Liver (tissue), 9 donors: ENCODE measurements around the gene APOBEC2. TPM values are rescaled to one million over a fixed set of nuclear protein-coding genes. Genes with fewer than 3 reads are reported as not detected.

Source experiments
- DNase-seq: peaks from one replicate; pipeline ENCODE4 v3.0.0-alpha.2; 2017; ENCODE audit warnings: low spot score
- H3K27ac ChIP-seq, 2 donors: one replicate each; pipeline ENCODE4 v1.7.0; 2013; ENCODE audit warnings: inconsistent platforms in 2 of 2, low read length in 2 of 2, control low read depth in 1 of 2, low read depth in 1 of 2, mild to moderate bottlenecking in 1 of 2
- H3K27me3 ChIP-seq, 4 donors: one replicate each; pipeline versions ENCODE4 v1.6.1 to v1.7.0; 2013; ENCODE audit warnings: low read length in 3 of 4, inconsistent platforms in 1 of 4, mild to moderate bottlenecking in 1 of 4, moderate library complexity in 1 of 4; ENCODE audit not compliant: control insufficient read depth in 4 of 4, insufficient read depth in 4 of 4
- H3K36me3 ChIP-seq, 4 donors: one replicate each; pipeline versions ENCODE4 v1.6.1 to v1.7.0; 2013; ENCODE audit warnings: low read length in 3 of 4, mild to moderate bottlenecking in 3 of 4, low read depth in 1 of 4, moderate library complexity in 1 of 4; ENCODE audit not compliant: control insufficient read depth in 4 of 4, insufficient read depth in 3 of 4
- H3K4me1 ChIP-seq, 4 donors: one replicate each; pipeline versions ENCODE4 v1.6.1 to v1.7.0; 2013; ENCODE audit warnings: low read length in 3 of 4, mild to moderate bottlenecking in 3 of 4, moderate library complexity in 1 of 4; ENCODE audit not compliant: control insufficient read depth in 4 of 4, insufficient read depth in 4 of 4
- H3K4me3 ChIP-seq, 3 donors: one replicate each; pipeline versions ENCODE4 v1.6.1 to v1.7.0; 2013; ENCODE audit warnings: low read length in 3 of 3, control low read depth in 1 of 3, low read depth in 1 of 3, mild to moderate bottlenecking in 1 of 3
- H3K9ac ChIP-seq, 2 donors: one replicate each; pipeline ENCODE4 v1.7.0; 2013; ENCODE audit warnings: low read length in 2 of 2, mild to moderate bottlenecking in 2 of 2, moderate library complexity in 2 of 2, control low read depth in 1 of 2, low read depth in 1 of 2
- H3K9me3 ChIP-seq, 4 donors: one replicate each; pipeline versions ENCODE4 v1.6.1 to v1.7.0; 2013; ENCODE audit warnings: low read length in 3 of 4; ENCODE audit not compliant: control insufficient read depth in 4 of 4
- EGR1 ChIP-seq, 2 donors: IDR thresholded peaks; 2 replicates each; pipeline ENCODE4 v1.6.1; 2016 to 2018; ENCODE audit warnings: antibody characterized with exemption in 2 of 2, low read depth in 2 of 2
- FOXA1 ChIP-seq: IDR thresholded peaks from 2 replicates; pipeline ENCODE4 v1.6.1; 2016; ENCODE audit warnings: antibody characterized with exemption
- FOXA2 ChIP-seq: IDR thresholded peaks from 2 replicates; pipeline ENCODE4 v1.6.1; 2016; ENCODE audit warnings: antibody characterized with exemption
- GABPA ChIP-seq, 2 donors: IDR thresholded peaks in 1 of 2; conservative IDR thresholded peaks in 1 of 2; 2 replicates each; pipeline ENCODE4 v1.6.1; 2016; ENCODE audit warnings: antibody characterized with exemption in 2 of 2, mild to moderate bottlenecking in 1 of 2, moderate library complexity in 1 of 2
- HNF4A ChIP-seq, 2 donors: conservative IDR thresholded peaks; 2 replicates each; pipeline ENCODE4 v1.6.1; 2016; ENCODE audit warnings: antibody characterized with exemption in 2 of 2, mild to moderate bottlenecking in 2 of 2
- HNF4G ChIP-seq: IDR thresholded peaks from 2 replicates; pipeline ENCODE4 v1.6.1; 2016; ENCODE audit warnings: antibody characterized with exemption
- JUND ChIP-seq, 2 donors: IDR thresholded peaks; 2 replicates each; pipeline ENCODE4 v1.6.1; 2016; ENCODE audit warnings: antibody characterized with exemption in 2 of 2
- NR2F2 ChIP-seq: IDR thresholded peaks from 2 replicates; pipeline ENCODE4 v1.6.1; 2016; ENCODE audit warnings: antibody characterized with exemption
- RAD21 ChIP-seq, 2 donors: IDR thresholded peaks; 2 replicates each; pipeline ENCODE4 v1.6.1; 2016; ENCODE audit warnings: antibody characterized with exemption in 2 of 2, mild to moderate bottlenecking in 2 of 2
- RXRA ChIP-seq, 2 donors: IDR thresholded peaks; 2 replicates each; pipeline ENCODE4 v1.6.1; 2017 to 2018; ENCODE audit warnings: antibody characterized with exemption in 2 of 2, mild to moderate bottlenecking in 1 of 2
- SP1 ChIP-seq: IDR thresholded peaks from 2 replicates; pipeline ENCODE4 v1.6.1; 2018; ENCODE audit warnings: antibody characterized with exemption, mild to moderate bottlenecking
- TAF1 ChIP-seq: conservative IDR thresholded peaks from 2 replicates; pipeline ENCODE4 v1.6.1; 2016; ENCODE audit warnings: antibody characterized with exemption, mild to moderate bottlenecking
- YY1 ChIP-seq: IDR thresholded peaks from 2 replicates; pipeline ENCODE4 v1.6.1; 2016; ENCODE audit warnings: antibody characterized with exemption, mild to moderate bottlenecking
- WGBS: extraction: QIAGEN DNeasy Blood & Tissue Kit; methylation state at CpG from one replicate; pipeline ENCODE4 v1.1.7; 2013; 5-methylcytosine and 5-hydroxymethylcytosine counted together
- polyA plus RNA-seq, 2 donors: library from polyadenylated mRNA; stranded (reverse) in 1 of 2; unstranded in 1 of 2; fragments of 200-250 nt in 1 of 2; fragments of >200 nt in 1 of 2; fragmentation: Nextera tagmentation in 1 of 2; extraction: Ambion mirVana in 1 of 2; gene quantifications; one replicate each; pipeline versions ENCODE4 v1.2.1 to v1.2.3, GENCODE V29; 2013 to 2015
- total RNA-seq, 2 donors: library from RNA; depleted of rRNA; stranded (reverse); fragments of >200 nt; gene quantifications; one replicate each; pipeline ENCODE4 v1.2.3, GENCODE V29; 2014
- TF ChIP-seq, protein P1 (sequence below): IDR thresholded peaks from 2 replicates; pipeline ENCODE4 v1.6.1; 2016; ENCODE audit warnings: antibody characterized with exemption
- TF ChIP-seq, protein P2 (sequence below): IDR thresholded peaks from 2 replicates; pipeline ENCODE4 v1.6.1; 2016; ENCODE audit warnings: antibody characterized with exemption
- TF ChIP-seq, protein P3 (sequence below): fragments of 150-350 bp; IDR thresholded peaks from 2 replicates; pipeline ENCODE4 v1.5.1; 2017; ENCODE audit warnings: improper control_type of control experiment, low read depth, low read length; ENCODE audit not compliant: missing input control
- TF ChIP-seq, protein P4 (sequence below): IDR thresholded peaks from 2 replicates; pipeline ENCODE4 v1.6.1; 2016; ENCODE audit warnings: antibody characterized with exemption
- TF ChIP-seq, protein P5 (sequence below): IDR thresholded peaks from 2 replicates; pipeline ENCODE4 v1.6.1; 2016; ENCODE audit warnings: antibody characterized with exemption, mild to moderate bottlenecking
- donor health status: healthy.
- donor health status: healthy.
- donor health status: healthy.
- donor health status: healthy.
- donor health status: healthy.

Gene APOBEC2
- total and polyA plus RNA-seq, 4 donors: 1.6 to 2.3 TPM; not detected in 2

DNA sequence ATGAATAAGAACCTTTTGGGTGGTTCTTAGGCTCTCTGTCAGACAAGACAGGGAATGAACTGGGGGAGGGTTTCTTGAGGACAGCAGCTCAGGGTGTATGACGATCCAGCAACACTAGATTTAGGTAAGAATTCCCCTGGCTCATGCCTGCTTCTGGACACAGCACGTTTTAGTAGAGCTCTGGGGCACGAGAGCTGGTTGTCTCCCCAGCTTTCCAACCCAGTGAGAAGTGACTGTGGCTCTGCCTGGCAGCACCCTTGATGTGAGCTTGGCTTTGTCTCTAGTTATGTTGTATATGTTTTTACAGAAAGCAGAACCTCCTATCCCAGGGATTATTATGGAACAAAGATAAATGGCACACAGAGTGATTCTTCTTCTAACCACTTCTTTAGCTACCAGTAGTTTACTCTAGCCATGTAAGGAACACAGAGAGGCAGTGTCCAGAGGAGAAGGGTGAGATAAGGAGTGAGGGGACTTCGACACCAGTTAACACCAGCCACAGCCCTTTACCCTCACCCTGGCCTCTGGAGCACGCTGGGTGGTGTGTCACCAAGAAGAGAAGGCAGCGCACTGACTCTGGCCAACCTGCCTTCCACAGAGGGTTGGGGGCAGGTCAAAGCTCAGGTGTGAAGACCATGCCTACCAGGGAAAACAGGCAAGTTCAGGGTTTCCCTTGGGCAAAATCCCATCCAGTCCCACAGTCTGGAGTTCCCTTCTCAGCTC, 3.9 kb downstream of the APOBEC2 start (continued):
- TF ChIP-seq, protein P1, sequence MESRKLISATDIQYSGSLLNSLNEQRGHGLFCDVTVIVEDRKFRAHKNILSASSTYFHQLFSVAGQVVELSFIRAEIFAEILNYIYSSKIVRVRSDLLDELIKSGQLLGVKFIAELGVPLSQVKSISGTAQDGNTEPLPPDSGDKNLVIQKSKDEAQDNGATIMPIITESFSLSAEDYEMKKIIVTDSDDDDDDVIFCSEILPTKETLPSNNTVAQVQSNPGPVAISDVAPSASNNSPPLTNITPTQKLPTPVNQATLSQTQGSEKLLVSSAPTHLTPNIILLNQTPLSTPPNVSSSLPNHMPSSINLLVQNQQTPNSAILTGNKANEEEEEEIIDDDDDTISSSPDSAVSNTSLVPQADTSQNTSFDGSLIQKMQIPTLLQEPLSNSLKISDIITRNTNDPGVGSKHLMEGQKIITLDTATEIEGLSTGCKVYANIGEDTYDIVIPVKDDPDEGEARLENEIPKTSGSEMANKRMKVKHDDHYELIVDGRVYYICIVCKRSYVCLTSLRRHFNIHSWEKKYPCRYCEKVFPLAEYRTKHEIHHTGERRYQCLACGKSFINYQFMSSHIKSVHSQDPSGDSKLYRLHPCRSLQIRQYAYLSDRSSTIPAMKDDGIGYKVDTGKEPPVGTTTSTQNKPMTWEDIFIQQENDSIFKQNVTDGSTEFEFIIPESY: no peak
- no peak for TF ChIP-seq EGR1 (IDR thresholded peaks at IDR 0.05; ENCODE audit: low read depth in 2 of 2)
- no peak for TF ChIP-seq HNF4G
- TF ChIP-seq, protein P2, sequence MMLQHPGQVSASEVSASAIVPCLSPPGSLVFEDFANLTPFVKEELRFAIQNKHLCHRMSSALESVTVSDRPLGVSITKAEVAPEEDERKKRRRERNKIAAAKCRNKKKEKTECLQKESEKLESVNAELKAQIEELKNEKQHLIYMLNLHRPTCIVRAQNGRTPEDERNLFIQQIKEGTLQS: no peak
- TF ChIP-seq SP1: no peak
- no peak for TF ChIP-seq FOXA2
- TF ChIP-seq FOXA1: no peak
- TF ChIP-seq RAD21 (IDR thresholded peaks at IDR 0.05): no peak
- TF ChIP-seq RXRA (IDR thresholded peaks at IDR 0.05): no peak
- TF ChIP-seq TAF1: no peak

DNA sequence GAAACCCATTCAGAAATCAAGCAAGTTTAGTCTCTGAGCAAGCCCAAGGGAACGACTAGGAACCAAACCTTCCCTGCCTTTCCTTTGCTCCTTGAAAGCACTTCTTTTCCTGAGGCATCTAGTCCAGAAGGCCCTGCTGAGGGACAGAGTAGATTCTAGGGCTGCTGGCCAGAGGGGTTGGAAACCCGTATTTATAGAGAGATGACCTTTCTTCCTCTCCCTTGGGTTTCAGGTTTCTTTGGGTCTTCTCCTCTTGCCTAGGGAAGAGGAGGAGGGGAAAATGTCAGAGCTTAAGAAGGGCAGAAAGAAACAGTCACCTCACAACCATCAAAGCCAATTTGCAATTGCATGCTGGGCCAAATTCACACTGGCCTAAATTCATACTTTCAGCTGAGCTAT, 5.8 kb downstream of the APOBEC2 start:
- 82% methylated on average over 2 of the region's 2 CpGs for WGBS
- no peak for TF ChIP-seq GABPA (IDR thresholded peaks at IDR 0.05 in 1 of 2, conservative IDR thresholded peaks at IDR 0.05 in 1 of 2)
- TF ChIP-seq, protein P3, sequence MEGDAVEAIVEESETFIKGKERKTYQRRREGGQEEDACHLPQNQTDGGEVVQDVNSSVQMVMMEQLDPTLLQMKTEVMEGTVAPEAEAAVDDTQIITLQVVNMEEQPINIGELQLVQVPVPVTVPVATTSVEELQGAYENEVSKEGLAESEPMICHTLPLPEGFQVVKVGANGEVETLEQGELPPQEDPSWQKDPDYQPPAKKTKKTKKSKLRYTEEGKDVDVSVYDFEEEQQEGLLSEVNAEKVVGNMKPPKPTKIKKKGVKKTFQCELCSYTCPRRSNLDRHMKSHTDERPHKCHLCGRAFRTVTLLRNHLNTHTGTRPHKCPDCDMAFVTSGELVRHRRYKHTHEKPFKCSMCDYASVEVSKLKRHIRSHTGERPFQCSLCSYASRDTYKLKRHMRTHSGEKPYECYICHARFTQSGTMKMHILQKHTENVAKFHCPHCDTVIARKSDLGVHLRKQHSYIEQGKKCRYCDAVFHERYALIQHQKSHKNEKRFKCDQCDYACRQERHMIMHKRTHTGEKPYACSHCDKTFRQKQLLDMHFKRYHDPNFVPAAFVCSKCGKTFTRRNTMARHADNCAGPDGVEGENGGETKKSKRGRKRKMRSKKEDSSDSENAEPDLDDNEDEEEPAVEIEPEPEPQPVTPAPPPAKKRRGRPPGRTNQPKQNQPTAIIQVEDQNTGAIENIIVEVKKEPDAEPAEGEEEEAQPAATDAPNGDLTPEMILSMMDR: no peak
- TF ChIP-seq, protein P4, sequence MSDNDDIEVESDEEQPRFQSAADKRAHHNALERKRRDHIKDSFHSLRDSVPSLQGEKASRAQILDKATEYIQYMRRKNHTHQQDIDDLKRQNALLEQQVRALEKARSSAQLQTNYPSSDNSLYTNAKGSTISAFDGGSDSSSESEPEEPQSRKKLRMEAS: no peak
- TF ChIP-seq HNF4G: no peak
- TF ChIP-seq, protein P2: no peak
- TF ChIP-seq FOXA2: no peak
- TF ChIP-seq SP1: no peak
- no peak for TF ChIP-seq EGR1 (IDR thresholded peaks at IDR 0.05; ENCODE audit: low read depth in 2 of 2)
- no peak for TF ChIP-seq JUND (IDR thresholded peaks at IDR 0.05)
- no peak for TF ChIP-seq NR2F2
- no peak for TF ChIP-seq FOXA1
- TF ChIP-seq HNF4A (conservative IDR thresholded peaks at IDR 0.05): no peak
- no peak for TF ChIP-seq RAD21 (IDR thresholded peaks at IDR 0.05)
- TF ChIP-seq RXRA (IDR thresholded peaks at IDR 0.05): no peak
- TF ChIP-seq, protein P5, sequence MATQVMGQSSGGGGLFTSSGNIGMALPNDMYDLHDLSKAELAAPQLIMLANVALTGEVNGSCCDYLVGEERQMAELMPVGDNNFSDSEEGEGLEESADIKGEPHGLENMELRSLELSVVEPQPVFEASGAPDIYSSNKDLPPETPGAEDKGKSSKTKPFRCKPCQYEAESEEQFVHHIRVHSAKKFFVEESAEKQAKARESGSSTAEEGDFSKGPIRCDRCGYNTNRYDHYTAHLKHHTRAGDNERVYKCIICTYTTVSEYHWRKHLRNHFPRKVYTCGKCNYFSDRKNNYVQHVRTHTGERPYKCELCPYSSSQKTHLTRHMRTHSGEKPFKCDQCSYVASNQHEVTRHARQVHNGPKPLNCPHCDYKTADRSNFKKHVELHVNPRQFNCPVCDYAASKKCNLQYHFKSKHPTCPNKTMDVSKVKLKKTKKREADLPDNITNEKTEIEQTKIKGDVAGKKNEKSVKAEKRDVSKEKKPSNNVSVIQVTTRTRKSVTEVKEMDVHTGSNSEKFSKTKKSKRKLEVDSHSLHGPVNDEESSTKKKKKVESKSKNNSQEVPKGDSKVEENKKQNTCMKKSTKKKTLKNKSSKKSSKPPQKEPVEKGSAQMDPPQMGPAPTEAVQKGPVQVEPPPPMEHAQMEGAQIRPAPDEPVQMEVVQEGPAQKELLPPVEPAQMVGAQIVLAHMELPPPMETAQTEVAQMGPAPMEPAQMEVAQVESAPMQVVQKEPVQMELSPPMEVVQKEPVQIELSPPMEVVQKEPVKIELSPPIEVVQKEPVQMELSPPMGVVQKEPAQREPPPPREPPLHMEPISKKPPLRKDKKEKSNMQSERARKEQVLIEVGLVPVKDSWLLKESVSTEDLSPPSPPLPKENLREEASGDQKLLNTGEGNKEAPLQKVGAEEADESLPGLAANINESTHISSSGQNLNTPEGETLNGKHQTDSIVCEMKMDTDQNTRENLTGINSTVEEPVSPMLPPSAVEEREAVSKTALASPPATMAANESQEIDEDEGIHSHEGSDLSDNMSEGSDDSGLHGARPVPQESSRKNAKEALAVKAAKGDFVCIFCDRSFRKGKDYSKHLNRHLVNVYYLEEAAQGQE: no peak
- TF ChIP-seq, protein P1: no peak
- no peak for TF ChIP-seq YY1
- no peak for TF ChIP-seq TAF1
- Histone ChIP-seq H3K27ac (no peak overlapping the region), H3K4me3 (no peak overlapping the region), H3K9me3 (no peaks in the 10 kb centered on the region), H3K4me1 (peaks cover 0 to 2% (median 2%) of the 10 kb centered on the region in 4 donors), H3K36me3 (peaks cover 0 to 3% (median 2%) of the 10 kb centered on the region in 4 donors), H3K9ac (no peak overlapping the region), H3K27me3 (no peaks in the 10 kb centered on the region)
- DNase-seq: no peak
